SK-N-SH treated with all-trans-retinoic acid at 6 μM for 48 hours (cell line): ENCODE data around the gene EPHA4.

Experiments
- ATAC-seq: fragments of 200-7000 bp; cut with Tn5 transposase; 3 replicates; pipeline ENCODE4 v1.9.1; 2020; ENCODE audit warnings: mild to moderate bottlenecking, moderate library complexity
- BACH2 ChIP-seq: fragments of 250-450 bp; sonication (Bioruptor Pico); IDR thresholded peaks from 2 replicates; pipeline ENCODE4 v1.9.0; 2021; ENCODE audit warnings: mild to moderate bottlenecking, borderline replicate concordance
- CSDC2 ChIP-seq: fragments of 250-450 bp; sonication (Bioruptor Pico); IDR thresholded peaks from 2 replicates; pipeline ENCODE4 v1.5.0; 2020; ENCODE audit warnings: mild to moderate bottlenecking, moderate library complexity
- ESRRG ChIP-seq: fragments of 250-450 bp; sonication (Bioruptor Pico); IDR thresholded peaks from 2 replicates; pipeline ENCODE4 v1.6.1; 2021; ENCODE audit warnings: mild to moderate bottlenecking
- GLIS3 ChIP-seq: fragments of 250-450 bp; sonication (Bioruptor Pico); IDR thresholded peaks from 2 replicates; pipeline ENCODE4 v1.5.0; 2020; ENCODE audit warnings: mild to moderate bottlenecking, moderate library complexity
- ISL1 ChIP-seq: fragments of 250-450 bp; sonication (Bioruptor Pico); IDR thresholded peaks from 2 replicates; pipeline ENCODE4 v2.1.2; 2022; ENCODE audit warnings: mild to moderate bottlenecking, moderate library complexity
- OSR1 ChIP-seq: fragments of 250-450 bp; sonication (Bioruptor Pico); IDR thresholded peaks from 2 replicates; pipeline ENCODE4 v1.8.0; 2022; ENCODE audit warnings: moderate library complexity, mild to moderate bottlenecking, inconsistent platforms
- PPARA ChIP-seq: fragments of 250-450 bp; sonication (Bioruptor Pico); IDR thresholded peaks from 2 replicates; pipeline ENCODE4 v1.5.0; 2020; ENCODE audit warnings: mild to moderate bottlenecking, borderline replicate concordance
- RARB ChIP-seq: fragments of 250-450 bp; sonication (Bioruptor Pico); IDR thresholded peaks from 2 replicates; pipeline ENCODE4 v1.8.0; 2021; ENCODE audit warnings: mild to moderate bottlenecking, moderate library complexity
- SNAI2 ChIP-seq: fragments of 250-450 bp; sonication (Bioruptor Pico); IDR thresholded peaks from 2 replicates; pipeline ENCODE4 v1.5.0; 2020; ENCODE audit warnings: mild to moderate bottlenecking, moderate library complexity
- TCF4 ChIP-seq: fragments of 250-450 bp; sonication (Bioruptor Pico); IDR thresholded peaks from 2 replicates; pipeline ENCODE4 v1.8.0; 2021; ENCODE audit warnings: mild to moderate bottlenecking, moderate library complexity, borderline replicate concordance
- TOX ChIP-seq: fragments of 250-450 bp; sonication (Bioruptor Pico); IDR thresholded peaks from 2 replicates; pipeline ENCODE4 v1.8.0; 2021; ENCODE audit warnings: mild to moderate bottlenecking, moderate library complexity, borderline replicate concordance
- ZFP3 ChIP-seq: fragments of 250-450 bp; sonication (Bioruptor Pico); IDR thresholded peaks from 2 replicates; pipeline ENCODE4 v1.5.0; 2020; ENCODE audit warnings: mild to moderate bottlenecking, moderate library complexity
- ZFP30 ChIP-seq: fragments of 450-650 bp; formaldehyde crosslinking; IDR thresholded peaks from 2 replicates; pipeline ENCODE4 v1.5.0; 2022; ENCODE audit warnings: mild to moderate bottlenecking, moderate library complexity
- ZNF565 ChIP-seq: fragments of 450-650 bp; formaldehyde crosslinking; conservative IDR thresholded peaks from 2 replicates; pipeline ENCODE4 v1.5.0; 2020; ENCODE audit warnings: low read depth, mild to moderate bottlenecking, moderate library complexity
- ZNF70 ChIP-seq: fragments of 450-650 bp; formaldehyde crosslinking; IDR thresholded peaks from 2 replicates; pipeline ENCODE4 v1.5.0; 2020; ENCODE audit warnings: mild to moderate bottlenecking, moderate library complexity
- TF ChIP-seq, protein P1 (sequence below): fragments of 250-450 bp; sonication (Bioruptor Pico); IDR thresholded peaks from 2 replicates; pipeline ENCODE4 v1.5.1; 2020; ENCODE audit warnings: low read depth, mild to moderate bottlenecking, moderate library complexity
- TF ChIP-seq, protein P2 (sequence below): fragments of 250-450 bp; sonication (Bioruptor Pico); IDR thresholded peaks from 2 replicates; pipeline ENCODE4 v1.8.0; 2021; ENCODE audit warnings: low read depth, mild to moderate bottlenecking, moderate library complexity, borderline replicate concordance
- TF ChIP-seq, protein P3 (sequence below): fragments of 250-450 bp; sonication (Bioruptor Pico); IDR thresholded peaks from 2 replicates; pipeline ENCODE4 v1.5.0; 2020; ENCODE audit warnings: mild to moderate bottlenecking, moderate library complexity
- TF ChIP-seq, protein P4 (sequence below): fragments of 250-450 bp; sonication (Bioruptor Pico); IDR thresholded peaks from 2 replicates; pipeline ENCODE4 v1.5.1; 2021; ENCODE audit warnings: mild to moderate bottlenecking, moderate library complexity

The EPHA4 gene

DNA sequence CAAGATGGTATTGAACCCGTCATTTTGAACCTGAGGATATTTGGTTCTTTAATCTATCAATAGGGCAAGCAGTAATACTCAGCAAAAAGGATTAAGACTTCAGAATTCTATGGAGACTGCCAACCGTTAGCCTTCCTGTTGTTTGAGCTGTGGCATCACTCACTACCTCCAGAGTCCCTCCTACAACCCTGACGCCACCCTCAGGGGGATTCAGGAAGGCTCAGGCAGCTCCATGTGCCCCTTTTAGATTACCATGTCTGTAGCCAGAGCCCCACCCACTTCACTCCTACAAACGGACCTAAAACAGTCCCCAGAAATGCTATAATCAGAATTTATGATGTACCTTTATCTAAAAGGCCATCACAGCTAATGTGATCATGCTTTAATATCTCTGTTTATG is 172.9 kb downstream of the EPHA4 start (continued):
- TF ChIP-seq, protein P1, sequence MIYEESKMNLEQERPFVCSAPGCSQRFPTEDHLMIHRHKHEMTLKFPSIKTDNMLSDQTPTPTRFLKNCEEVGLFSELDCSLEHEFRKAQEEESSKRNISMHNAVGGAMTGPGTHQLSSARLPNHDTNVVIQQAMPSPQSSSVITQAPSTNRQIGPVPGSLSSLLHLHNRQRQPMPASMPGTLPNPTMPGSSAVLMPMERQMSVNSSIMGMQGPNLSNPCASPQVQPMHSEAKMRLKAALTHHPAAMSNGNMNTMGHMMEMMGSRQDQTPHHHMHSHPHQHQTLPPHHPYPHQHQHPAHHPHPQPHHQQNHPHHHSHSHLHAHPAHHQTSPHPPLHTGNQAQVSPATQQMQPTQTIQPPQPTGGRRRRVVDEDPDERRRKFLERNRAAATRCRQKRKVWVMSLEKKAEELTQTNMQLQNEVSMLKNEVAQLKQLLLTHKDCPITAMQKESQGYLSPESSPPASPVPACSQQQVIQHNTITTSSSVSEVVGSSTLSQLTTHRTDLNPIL (CRISPR knock-in tag), result no peak
- TF ChIP-seq ISL1 (no peak), PPARA (CRISPR knock-in tag) (no peak), ZFP3 (CRISPR knock-in tag) (no peak), SNAI2 (CRISPR knock-in tag) (no peak), RARB (no peak)

DNA sequence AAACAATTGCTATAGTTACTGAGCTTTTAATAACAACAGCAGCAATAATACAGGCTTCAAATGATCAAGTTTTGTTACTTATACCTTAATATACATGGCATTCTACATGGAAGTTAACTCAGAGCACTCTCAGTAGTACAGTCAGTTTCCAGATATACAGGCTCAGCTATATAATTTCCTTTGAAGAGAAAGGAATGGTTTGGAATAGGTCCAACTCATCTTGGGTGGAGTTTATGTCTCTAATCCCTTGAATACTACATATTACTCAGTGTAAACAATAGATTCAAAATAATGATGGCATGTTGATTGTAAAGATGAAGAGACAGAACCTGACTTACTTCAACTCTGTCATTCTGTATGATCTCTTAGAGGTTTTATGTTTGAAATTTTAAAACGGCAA is 174.9 kb downstream of the EPHA4 start:
- ATAC-seq, result no peak
- TF ChIP-seq, protein P1 (CRISPR knock-in tag), result no peak
- TF ChIP-seq, protein P2, sequence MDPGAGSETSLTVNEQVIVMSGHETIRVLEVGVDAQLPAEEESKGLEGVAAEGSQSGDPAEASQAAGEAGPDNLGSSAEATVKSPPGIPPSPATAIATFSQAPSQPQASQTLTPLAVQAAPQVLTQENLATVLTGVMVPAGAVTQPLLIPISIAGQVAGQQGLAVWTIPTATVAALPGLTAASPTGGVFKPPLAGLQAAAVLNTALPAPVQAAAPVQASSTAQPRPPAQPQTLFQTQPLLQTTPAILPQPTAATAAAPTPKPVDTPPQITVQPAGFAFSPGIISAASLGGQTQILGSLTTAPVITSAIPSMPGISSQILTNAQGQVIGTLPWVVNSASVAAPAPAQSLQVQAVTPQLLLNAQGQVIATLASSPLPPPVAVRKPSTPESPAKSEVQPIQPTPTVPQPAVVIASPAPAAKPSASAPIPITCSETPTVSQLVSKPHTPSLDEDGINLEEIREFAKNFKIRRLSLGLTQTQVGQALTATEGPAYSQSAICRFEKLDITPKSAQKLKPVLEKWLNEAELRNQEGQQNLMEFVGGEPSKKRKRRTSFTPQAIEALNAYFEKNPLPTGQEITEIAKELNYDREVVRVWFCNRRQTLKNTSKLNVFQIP, result no peak
- no peak for TF ChIP-seq ZFP3 (CRISPR knock-in tag)
- TF ChIP-seq ZNF565 (CRISPR knock-in tag), result no peak
- no peak for TF ChIP-seq OSR1 (CRISPR knock-in tag)
- no peak for TF ChIP-seq ISL1
- TF ChIP-seq CSDC2 (CRISPR knock-in tag), result no peak
- TF ChIP-seq PPARA (CRISPR knock-in tag), result no peak
- TF ChIP-seq SNAI2 (CRISPR knock-in tag), result no peak
- TF ChIP-seq, all 23 proteins: peak for 0

DNA sequence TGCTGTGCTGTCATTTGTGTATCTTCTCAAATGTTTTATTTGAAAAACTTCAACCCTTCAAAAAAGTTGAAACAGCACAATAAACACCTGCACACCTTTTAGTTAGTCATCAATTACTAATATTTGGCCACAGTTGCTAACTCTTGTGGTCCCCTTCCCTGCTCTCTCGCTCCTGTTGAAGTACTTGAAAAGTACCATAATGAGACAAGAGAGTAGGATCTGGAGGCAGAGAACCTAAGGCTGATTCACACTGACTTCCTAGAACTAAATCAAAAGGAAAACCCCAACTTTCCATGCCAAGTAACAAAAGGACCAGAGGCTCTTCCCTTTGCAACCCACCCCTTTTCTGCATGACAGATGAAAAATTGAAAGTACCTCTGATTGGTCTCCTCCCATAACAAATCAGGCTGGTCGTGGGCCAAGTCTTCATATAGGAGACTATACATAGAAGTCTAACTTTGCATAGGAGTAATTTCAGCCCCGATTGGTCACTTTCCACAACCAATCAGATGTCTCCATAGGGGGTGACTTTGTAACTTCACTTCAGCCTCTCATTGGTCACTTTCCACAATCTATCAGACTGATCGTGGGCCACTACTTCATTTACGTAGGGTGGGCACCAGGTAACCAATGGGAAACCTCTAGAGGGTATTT is 179.7 kb downstream of the EPHA4 start:
- no peak for ATAC-seq
- no peak for TF ChIP-seq PPARA (CRISPR knock-in tag)
- TF ChIP-seq TOX (CRISPR knock-in tag), result no peak
- TF ChIP-seq, protein P3, sequence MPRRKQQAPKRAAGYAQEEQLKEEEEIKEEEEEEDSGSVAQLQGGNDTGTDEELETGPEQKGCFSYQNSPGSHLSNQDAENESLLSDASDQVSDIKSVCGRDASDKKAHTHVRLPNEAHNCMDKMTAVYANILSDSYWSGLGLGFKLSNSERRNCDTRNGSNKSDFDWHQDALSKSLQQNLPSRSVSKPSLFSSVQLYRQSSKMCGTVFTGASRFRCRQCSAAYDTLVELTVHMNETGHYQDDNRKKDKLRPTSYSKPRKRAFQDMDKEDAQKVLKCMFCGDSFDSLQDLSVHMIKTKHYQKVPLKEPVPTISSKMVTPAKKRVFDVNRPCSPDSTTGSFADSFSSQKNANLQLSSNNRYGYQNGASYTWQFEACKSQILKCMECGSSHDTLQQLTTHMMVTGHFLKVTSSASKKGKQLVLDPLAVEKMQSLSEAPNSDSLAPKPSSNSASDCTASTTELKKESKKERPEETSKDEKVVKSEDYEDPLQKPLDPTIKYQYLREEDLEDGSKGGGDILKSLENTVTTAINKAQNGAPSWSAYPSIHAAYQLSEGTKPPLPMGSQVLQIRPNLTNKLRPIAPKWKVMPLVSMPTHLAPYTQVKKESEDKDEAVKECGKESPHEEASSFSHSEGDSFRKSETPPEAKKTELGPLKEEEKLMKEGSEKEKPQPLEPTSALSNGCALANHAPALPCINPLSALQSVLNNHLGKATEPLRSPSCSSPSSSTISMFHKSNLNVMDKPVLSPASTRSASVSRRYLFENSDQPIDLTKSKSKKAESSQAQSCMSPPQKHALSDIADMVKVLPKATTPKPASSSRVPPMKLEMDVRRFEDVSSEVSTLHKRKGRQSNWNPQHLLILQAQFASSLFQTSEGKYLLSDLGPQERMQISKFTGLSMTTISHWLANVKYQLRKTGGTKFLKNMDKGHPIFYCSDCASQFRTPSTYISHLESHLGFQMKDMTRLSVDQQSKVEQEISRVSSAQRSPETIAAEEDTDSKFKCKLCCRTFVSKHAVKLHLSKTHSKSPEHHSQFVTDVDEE (CRISPR knock-in tag), result no peak
- TF ChIP-seq ZNF70 (CRISPR knock-in tag), result no peak
- TF ChIP-seq, protein P4, sequence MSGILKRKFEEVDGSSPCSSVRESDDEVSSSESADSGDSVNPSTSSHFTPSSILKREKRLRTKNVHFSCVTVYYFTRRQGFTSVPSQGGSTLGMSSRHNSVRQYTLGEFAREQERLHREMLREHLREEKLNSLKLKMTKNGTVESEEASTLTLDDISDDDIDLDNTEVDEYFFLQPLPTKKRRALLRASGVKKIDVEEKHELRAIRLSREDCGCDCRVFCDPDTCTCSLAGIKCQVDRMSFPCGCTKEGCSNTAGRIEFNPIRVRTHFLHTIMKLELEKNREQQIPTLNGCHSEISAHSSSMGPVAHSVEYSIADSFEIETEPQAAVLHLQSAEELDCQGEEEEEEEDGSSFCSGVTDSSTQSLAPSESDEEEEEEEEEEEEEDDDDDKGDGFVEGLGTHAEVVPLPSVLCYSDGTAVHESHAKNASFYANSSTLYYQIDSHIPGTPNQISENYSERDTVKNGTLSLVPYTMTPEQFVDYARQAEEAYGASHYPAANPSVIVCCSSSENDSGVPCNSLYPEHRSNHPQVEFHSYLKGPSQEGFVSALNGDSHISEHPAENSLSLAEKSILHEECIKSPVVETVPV (CRISPR knock-in tag), result no peak
- TF ChIP-seq, protein P1 (CRISPR knock-in tag), result no peak

DNA sequence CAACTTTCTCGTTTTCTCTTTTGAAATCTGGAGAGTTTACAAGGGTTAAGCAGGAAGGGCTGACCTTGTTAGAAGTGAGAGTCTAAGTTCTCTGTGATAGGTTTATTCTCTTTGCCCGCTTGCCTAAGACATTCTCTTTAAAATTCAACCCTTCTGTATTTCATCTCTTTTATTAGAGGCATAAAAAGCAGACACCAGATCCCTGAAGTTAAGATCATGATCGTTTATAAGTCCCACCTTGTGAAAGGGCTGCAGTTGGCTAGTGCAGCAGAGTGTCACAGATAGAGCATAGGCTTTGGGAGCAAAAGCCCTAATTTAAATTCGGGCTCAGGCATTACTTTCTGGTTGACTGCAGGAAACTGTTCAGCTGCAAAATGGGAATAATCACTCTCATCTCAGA is 181.2 kb downstream of the EPHA4 start:
- TF ChIP-seq TCF4 (CRISPR knock-in tag) (no peak), OSR1 (CRISPR knock-in tag) (no peak), ESRRG (no peak), ZNF565 (CRISPR knock-in tag) (no peak), ZFP30 (no peak), GLIS3 (CRISPR knock-in tag) (no peak), BACH2 (CRISPR knock-in tag) (no peak)
- TF ChIP-seq, protein P4 (CRISPR knock-in tag), result no peak
- TF ChIP-seq, all 23 proteins: peak for 0
- no peak for ATAC-seq
